Measurements from ENCODE around the gene MYF5.

GRCh38 chr12:80676856-80677255 lies 39.9 kb upstream of the MYF5 start:
- no peak for TF ChIP-seq CTCF (tag by site-specific recombination; IDR thresholded peaks at IDR 0.05)
- no peak for TF ChIP-seq TCF7L2 (IDR thresholded peaks at IDR 0.05; ENCODE audit: borderline replicate concordance, low read depth, low read length)
- TF ChIP-seq KLF10 (tag by site-specific recombination; IDR thresholded peaks at IDR 0.05), result no peak
- no peak for TF ChIP-seq ZNF10 (tag by site-specific recombination; IDR thresholded peaks at IDR 0.05)
- TF ChIP-seq ZBTB1 (tag by site-specific recombination; IDR thresholded peaks at IDR 0.05), result no peak
- TF ChIP-seq REST (tag by site-specific recombination; IDR thresholded peaks at IDR 0.05), result no peak
- TF ChIP-seq BCL11A (tag by site-specific recombination; IDR thresholded peaks at IDR 0.05; ENCODE audit: low read depth), result no peak
- TF ChIP-seq BCL6B (tag by site-specific recombination; IDR thresholded peaks at IDR 0.05), result no peak
